NCI-H1105 (cell line): ENCODE results near the gene CD82.

Experiments used
- DNase-seq: peaks from one replicate; lab custom pipeline; 2025; lab: John Stamatoyannopoulos, UW

The CD82 gene

DNA sequence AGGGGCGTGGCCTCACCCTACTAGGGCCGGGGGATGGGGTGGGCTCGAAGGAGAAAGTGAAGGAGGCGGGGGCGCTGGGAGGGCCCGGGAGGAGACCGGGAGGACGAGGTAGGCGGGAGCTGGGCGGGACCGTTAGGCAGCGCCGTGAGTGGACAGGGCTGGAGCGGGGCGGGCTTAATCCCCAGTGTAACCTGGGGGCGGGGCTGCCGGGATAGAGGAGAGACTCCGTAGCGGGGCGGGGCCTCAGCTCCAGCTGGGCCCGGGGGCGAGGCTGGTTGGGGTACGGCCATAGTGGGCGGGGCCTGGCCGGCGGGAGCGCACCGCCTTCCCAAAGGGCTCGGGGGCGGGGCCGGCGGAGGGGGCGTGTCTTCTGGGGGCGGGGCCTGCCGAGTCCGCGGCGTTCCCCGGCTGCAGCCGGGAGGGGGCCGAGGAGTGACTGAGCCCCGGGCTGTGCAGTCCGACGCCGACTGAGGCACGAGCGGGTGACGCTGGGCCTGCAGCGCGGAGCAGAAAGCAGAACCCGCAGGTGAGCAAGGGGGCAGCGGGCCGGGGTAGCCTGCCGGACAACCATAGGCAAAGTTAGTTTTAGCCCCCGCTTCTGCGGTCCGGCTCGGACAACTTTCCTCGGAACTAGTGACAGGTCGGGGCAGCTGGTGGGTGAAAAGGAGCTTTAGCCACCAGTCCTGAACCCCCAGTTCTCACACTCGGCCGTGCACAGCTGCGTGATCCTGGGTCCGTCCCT is at the start of gene CD82:
TSS of gene CD82 (plus strand) at position 453 of the 742 bp plus-strand sequence. CDS start 29,000 bp downstream, outside the sequence.
- peak; percentile 99 for DNase-seq

DNA sequence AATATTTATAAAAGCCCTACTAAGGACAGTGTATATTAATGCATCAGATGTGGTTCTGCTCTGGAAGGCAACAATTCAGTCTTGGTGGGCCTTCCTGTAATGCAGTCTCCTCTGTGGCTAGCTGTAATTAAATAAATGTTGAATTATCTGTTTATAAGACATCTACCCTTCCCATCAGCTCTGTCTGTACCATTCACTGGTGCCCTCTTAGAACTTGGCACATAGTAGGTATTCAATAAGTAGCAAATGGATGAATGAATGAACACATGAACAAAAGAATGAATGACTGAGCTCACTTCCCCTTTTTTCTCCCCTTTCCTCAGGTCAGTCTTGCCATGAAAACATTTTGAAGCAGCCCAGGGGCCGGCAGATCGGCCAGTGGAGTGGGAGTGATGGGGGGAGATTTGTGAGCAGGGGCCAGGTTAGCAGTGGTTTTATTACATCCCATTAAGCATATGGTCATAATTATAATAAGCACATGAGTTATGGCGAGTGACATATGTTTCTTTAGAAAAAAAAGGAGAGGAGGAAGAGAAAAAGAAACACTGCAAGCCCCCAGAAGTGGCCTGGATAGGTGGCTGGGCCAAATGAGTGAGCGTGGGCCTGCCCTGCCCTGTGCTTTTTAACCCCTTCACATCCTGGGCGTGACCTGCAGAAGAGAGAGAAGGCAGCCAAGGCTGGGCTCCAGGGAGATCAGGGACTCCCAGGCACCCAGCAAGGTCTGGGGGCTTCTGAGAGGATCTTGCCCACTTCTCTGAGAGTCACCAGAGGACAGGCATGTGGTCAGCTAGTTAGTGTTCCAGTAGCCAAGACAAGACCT is 48.6 kb upstream of the CD82 start:
- DNase-seq, result no peak

DNA sequence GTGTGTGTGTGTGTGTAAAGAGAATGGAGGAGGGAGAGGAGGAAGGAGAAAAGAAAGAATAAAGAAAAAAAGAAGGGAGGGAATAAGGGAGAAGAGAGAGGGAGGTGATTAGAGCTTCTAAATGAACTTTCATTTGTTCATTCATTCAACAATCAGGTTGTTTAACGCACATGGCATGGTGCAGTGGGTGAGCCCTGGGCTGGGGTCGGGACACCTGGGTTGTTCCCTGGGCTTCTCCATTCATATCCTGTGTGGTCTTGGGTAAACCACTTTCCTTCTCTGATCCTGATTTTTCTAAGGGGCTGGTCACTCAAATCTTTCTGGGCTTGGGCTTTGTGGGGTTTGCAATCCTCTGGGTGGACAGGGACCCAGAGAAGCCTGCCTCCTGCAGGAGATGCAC is 47.9 kb upstream of the CD82 start:
- DNase-seq, result no peak

- DNase-seq, result no peak
These were observed 46.4 kb upstream of the CD82 start for GRCh38 chr11:44518968-44519550.

DNA sequence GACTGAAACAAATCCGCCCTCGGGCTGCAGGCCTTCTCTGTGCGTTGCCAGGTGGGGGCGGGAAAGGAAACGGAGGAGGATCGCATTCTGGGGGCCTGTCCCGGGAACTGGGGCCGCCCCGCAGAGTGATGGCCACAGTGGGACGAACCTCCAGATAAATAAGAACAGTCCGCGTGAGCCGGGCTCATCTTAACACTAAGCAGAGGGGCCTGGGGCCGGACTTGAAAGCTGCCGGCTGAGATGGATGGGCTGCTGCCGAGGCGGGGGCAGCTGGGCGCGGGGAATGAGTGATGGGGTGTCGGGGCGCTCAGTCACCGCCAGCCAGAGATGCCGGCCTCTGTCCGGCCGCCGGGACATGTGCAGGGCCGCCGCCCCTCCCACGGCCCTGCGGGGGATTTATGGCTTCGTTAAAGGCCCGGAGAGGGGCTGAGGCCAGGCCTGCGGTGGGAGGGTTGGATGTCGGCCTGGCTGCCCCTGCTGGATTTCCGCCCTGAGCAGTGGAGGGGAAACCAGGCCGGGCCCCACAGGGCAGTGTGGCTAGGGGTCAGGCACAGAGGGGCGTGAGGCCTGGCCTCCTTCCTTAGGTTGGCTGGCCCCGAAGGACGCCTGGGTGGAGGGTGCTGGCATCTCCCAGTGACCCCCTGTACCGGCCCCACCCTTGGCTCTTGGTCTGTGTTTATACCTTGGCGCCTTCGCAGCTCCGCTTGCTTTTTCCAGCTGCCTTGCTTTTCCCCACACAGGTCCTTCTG is 45.3 kb upstream of the CD82 start:
- no peak for DNase-seq

DNA sequence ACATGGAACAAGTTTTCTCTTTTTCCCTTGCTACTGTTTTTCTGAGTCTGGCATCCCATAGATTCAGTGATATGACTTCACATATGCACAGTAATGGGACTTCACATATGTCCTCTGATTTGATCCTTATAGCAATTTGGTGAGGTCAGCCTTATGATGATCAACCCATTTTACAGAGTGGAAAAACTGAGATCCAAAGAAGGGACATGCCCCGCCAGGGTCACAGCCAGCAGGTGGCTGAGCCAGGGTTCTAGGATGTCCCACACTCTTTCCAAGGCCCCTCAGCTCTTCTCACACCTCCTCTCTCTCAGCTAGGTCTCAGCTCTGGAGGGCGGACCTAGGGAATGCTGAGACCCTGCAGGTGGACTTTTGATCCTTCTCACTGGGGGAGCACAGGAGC is 44.3 kb upstream of the CD82 start:
- DNase-seq, result no peak

GRCh38 chr11:44522294-44522693 is 43.2 kb upstream of the CD82 start:
- DNase-seq, result no peak

DNA sequence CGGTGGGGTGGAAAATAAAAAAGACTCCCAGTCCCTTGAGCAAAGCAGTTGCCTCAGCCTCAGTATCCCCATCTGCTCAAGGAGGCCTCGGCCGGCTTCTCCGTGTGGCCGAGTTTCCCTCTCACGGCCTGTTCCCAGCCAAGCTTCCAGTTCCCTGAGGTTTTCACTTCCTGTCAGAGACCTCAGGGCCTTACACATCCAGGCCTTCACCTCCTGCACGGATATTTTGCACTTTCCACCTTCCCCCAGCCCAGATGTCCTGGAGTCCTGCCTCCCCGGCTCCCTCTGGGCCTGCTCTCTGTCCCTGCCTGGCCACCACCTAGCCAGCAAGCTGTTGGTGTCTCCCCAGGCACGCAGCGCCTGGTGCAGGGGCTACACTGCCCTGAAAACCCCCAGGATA is 41.1 kb upstream of the CD82 start:
- no peak for DNase-seq

DNA sequence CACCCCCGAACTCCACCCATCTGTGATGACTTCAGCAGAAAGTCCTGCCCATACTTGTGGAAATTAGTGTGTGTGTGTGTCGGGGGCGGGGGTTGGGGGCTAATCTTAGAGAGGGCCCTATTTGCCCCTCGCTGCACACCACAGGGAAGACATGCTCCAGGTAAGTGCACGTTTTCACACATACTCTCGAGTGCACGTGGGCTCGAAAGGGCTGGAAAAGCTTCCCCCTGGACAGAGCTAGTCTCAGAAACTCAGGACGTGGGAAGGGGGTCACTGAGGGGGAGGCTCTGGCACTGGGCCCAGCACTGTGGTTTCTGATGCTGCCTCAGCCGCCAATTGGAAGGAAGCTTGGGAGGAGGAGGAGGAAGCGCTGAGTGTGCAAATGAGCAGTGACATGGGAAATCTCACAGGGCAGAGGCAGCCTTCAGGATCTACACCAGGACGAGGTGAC is 40.7 kb upstream of the CD82 start:
- no peak for DNase-seq

GRCh38 chr11:44525473-44526252 is 39.8 kb upstream of the CD82 start:
- no peak for DNase-seq

- no peak for DNase-seq
These were observed 39.0 kb upstream of the CD82 start for GRCh38 chr11:44526438-44526837.

DNA sequence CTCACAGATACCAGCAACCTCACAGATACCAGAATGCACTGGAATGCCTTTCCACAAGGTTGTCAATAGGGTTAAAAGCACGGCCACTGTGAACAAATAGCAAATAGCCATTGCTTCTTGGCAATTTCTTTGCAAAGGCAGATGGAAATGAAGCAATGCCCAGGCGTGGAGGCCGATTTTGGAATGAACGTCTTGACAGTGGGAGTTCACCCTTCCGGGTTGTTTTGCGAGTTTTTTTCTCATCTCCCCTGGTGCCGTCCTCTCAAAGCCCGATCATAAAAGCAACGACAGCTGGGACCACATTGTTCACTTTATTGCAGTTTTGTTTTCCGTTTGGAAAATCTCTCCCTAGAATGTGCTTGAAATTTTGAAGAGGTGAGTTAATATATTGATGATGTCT is 38.0 kb upstream of the CD82 start:
- DNase-seq, result no peak

DNA sequence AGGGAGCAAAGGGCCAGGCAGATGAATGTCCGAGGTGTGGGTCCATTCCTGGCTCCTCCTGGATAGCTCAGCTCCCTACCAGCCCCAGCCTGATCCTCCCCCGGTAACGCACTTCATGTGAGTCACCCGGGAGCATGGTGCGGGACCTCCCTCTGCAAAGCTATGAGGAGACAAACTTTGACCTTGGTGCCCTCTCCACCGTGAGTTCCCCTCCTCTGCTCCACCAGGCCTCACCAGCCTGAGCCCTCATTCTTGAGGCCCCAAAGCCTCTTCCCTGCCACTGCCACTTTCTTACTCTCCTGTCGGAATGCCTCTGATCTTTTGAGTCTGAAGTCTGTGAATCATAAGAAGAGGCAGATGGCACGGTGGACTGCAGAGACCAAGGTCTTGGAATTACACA is 37.4 kb upstream of the CD82 start:
- DNase-seq, result no peak

DNA sequence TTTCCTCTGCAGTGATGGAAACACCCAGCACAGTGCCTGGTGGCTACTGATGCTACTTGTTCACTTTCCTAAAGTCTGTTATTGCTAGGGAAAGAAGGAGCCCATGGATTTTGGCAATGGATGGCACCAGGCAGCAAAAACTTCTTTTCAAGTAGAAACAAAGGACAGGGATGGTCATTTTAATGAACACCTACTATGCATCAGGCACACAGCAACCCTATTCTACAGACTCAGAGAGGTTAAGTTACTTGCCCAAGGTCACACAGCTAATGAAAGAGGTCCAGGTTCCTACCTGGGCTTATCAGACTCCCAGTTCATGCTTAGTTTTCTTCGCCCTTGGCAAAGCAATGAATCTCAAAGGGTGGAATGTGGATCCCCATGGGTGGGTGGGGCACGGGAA is 36.9 kb upstream of the CD82 start:
- no peak for DNase-seq

GRCh38 chr11:44529895-44530412 is 35.5 kb upstream of the CD82 start:
- DNase-seq, result no peak

GRCh38 chr11:44530413-44531115 is 34.9 kb upstream of the CD82 start:
- no peak for DNase-seq

DNA sequence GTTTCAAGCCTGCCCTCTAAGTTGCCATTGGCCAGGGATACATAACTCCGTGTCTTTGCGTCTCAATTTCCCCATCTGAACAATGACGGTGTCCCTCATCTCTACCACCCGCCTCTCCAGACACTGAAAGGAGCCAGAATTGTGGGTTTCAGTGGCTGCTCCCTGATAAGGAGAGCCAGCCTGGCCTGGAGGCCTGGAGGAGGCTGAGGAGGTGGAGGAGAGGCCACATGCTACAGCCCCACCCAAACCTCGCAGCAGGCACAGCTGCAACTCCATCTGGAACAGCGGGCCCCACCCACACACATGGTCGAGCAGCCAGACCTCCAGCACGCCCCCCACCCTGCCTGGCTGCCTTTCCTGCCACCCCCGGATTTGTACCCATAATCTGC is 34.4 kb upstream of the CD82 start:
- no peak for DNase-seq

DNA sequence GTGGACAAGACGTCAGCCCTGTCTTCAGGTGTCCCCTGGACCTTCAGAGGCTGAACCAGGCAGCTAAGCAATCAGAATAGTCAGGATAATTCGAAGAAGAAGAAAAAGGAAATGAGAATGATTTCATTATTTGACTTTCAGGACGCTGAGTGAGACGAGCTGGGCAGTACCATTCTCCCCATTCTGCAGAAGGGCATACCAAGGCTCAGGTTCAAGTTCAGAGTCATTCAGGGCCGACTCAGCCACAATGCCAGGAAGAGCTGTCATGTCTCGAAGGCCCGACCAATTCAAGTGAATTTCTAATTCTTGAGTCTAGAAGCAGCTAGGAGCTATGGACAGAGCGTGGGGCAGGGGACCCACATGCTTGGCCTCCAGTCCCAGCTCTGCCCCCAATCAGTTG is 33.8 kb upstream of the CD82 start:
- DNase-seq, result no peak

DNA sequence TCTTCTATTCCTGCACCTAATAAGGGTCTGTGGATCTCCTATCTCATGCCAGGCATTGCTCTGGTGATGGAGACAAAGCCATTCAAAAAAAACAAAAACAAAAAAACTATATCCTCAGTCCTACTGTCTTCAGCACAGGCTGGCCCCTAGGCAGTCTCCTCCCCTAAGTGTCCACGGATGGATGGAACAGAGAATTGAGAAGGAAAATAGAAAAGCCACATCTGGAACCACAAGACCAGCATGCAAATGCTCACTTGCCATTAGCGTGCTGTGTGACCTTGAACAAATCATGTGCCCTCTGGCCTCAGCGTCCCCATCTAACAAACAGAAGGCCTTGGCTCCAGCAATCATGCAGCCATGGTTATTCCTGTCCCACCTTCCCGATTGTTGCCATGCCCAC is 32.7 kb upstream of the CD82 start:
- DNase-seq, result no peak

GRCh38 chr11:44533921-44534711 is 31.3 kb upstream of the CD82 start:
- DNase-seq, result no peak
